ENCODE data around the gene MANBA.

Gene MANBA

GRCh38 chr4:102612210-102612609, 148.6 kb downstream of the MANBA start:
- H3K27ac ChIP-seq: no peak overlapping the region

GRCh38 chr4:102610476-102610875, 150.3 kb downstream of the MANBA start:
- TF ChIP-seq CTCF (conservative IDR thresholded peaks at IDR 0.05) (no peak), ZFX (IDR thresholded peaks at IDR 0.05) (no peak)
- H3K27ac ChIP-seq: no peak overlapping the region

More at GRCh38 chr4:102612210-102612609, 148.6 kb downstream of the MANBA start:
- no peak for TF ChIP-seq CTCF (conservative IDR thresholded peaks at IDR 0.05)
- TF ChIP-seq ZFX (IDR thresholded peaks at IDR 0.05): no peak

- TF ChIP-seq ZFX (IDR thresholded peaks at IDR 0.05): no peak
- TF ChIP-seq CTCF (conservative IDR thresholded peaks at IDR 0.05): peak; percentile 37
- no peak overlapping the region for H3K27ac ChIP-seq
Measured at GRCh38 chr4:102610007-102610406, 150.8 kb downstream of the MANBA start.

- no peak overlapping the region for H3K27ac ChIP-seq
- TF ChIP-seq CTCF (conservative IDR thresholded peaks at IDR 0.05) (no peak), ZFX (IDR thresholded peaks at IDR 0.05) (no peak)
Measured at GRCh38 chr4:102608190-102608589, 152.6 kb downstream of the MANBA start.

- TF ChIP-seq CTCF (conservative IDR thresholded peaks at IDR 0.05): no peak
- no peak for TF ChIP-seq ZFX (IDR thresholded peaks at IDR 0.05)
- H3K27ac ChIP-seq: peak overlapping the region; percentile 51
Measured at GRCh38 chr4:102606846-102607450, 153.8 kb downstream of the MANBA start.

GRCh38 chr4:102606261-102606660, 154.5 kb downstream of the MANBA start:
- TF ChIP-seq ZFX (IDR thresholded peaks at IDR 0.05) (no peak), CTCF (conservative IDR thresholded peaks at IDR 0.05) (no peak)
- H3K27ac ChIP-seq: no peak overlapping the region

- H3K27ac ChIP-seq: no peak overlapping the region
- TF ChIP-seq CTCF (conservative IDR thresholded peaks at IDR 0.05): peak; percentile 9; the same call in 1 of the 2 replicates
- no peak for TF ChIP-seq ZFX (IDR thresholded peaks at IDR 0.05)
Measured at GRCh38 chr4:102604222-102604940, 156.4 kb downstream of the MANBA start.
